Measurements from ENCODE around the gene RANBP1.

Gene RANBP1

DNA sequence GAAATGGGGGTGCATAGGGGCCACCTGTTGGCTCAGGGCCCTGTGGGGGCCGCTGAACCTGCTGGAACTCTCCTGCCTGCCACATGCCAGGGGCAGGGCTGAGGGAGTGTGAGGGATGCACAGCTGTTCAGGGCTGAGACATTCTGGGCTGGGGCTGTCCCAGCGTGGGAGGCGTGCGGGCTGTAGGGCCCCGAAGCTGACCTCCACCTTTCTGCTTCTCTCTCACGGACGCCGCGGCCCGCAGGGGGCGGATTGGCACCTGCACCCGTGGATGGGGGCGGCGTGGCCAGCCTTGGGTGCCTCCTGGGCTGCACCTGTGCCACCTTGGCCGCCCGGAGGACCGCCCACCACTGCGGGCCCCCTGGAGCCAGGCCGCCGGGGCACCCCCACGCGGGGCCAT is 30.9 kb downstream of the RANBP1 start:
- Histone ChIP-seq H3K9ac (ENCODE audit: low read depth in 1 of 2, low read length in 2 of 2) (no peak overlapping the region), H3K36me3 (ENCODE audit: control insufficient read depth in 2 of 2, insufficient read depth in 2 of 2, low read length in 2 of 2) (no peaks in the 10 kb centered on the region), H3K4me1 (ENCODE audit: control insufficient read depth in 2 of 2, insufficient read depth in 2 of 2, low read length in 2 of 2) (no peaks in the 10 kb centered on the region), H3K27me3 (ENCODE audit: control insufficient read depth in 2 of 2, insufficient read depth in 2 of 2, low read length in 2 of 2) (no peaks in the 10 kb centered on the region), H3K9me3 (ENCODE audit: control insufficient read depth in 2 of 2, low read length in 2 of 2) (no peaks in the 10 kb centered on the region), H3K27ac (ENCODE audit: low read depth in 2 of 2, low read length in 2 of 2) (no peak overlapping the region), H3K4me3 (ENCODE audit: low read length in 2 of 2) (no peak overlapping the region)

DNA sequence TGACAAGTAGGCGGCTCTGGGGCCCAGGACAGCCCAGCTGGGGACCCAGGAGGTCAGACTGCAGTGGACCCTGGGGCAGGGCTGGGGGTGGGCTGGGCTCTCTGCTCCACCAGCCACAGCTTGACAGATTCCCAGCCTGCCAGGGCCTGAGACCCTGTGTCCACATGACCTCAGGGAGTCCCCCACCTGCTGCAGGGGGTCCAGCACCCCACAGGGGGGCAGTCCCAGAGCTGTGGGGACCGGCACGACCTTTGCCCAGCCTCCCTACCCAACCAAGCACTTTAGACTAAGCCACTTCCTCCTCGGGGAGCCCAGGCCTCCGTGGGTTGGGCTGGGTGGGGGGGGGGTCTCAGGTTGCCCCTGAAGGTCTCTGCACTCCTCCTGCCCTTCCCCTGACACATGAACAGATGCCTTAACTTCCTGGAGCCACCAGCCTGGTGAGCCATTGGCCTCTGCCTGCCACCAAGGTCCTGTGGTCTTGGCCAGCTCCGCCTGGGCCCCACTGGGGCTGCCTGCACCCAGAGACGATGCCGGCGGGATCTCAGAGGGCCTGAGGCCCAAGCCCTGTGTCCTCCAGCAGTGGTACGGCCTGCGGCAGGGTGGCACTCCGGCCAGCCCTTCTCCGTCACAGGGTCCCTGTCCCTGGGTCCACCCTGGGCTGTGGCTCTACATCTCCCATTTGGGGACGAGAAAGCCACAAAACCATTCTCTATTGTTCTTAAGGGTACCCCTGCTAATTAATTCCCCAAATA is 31.5 kb downstream of the RANBP1 start:
- no peak overlapping the region for H3K9ac ChIP-seq (ENCODE audit: low read depth in 1 of 2, low read length in 2 of 2)
- H3K4me3 ChIP-seq (ENCODE audit: low read length in 2 of 2) = no peak overlapping the region
- H3K36me3 ChIP-seq (ENCODE audit: control insufficient read depth in 2 of 2, insufficient read depth in 2 of 2, low read length in 2 of 2) = no peaks in the 10 kb centered on the region
- no peaks in the 10 kb centered on the region for H3K9me3 ChIP-seq (ENCODE audit: control insufficient read depth in 2 of 2, low read length in 2 of 2)
- no peaks in the 10 kb centered on the region for H3K4me1 ChIP-seq (ENCODE audit: control insufficient read depth in 2 of 2, insufficient read depth in 2 of 2, low read length in 2 of 2)
- no peak overlapping the region for H3K27ac ChIP-seq (ENCODE audit: low read depth in 2 of 2, low read length in 2 of 2)
- no peaks in the 10 kb centered on the region for H3K27me3 ChIP-seq (ENCODE audit: control insufficient read depth in 2 of 2, insufficient read depth in 2 of 2, low read length in 2 of 2)

DNA sequence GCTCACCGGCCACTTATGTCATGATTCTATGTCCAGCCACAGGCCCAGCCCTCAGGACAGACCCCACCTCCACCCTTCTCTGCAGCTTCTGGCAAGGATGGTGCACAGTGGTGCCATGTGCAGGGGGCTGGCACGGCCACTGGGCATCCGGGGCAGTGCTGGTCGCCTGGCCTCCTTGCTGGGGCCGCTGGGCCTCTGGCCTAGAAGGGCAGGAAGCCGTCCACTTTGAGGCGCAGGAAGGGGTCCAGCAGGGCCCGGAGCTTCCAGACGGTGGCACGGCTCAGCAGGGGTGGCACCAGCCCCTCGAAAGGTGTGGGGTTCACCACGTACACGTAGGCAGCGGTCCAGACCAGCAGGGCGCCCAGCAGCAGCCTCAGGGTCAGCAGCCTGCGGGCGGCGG is 32.5 kb downstream of the RANBP1 start:
- H3K27me3 ChIP-seq (ENCODE audit: control insufficient read depth in 2 of 2, insufficient read depth in 2 of 2, low read length in 2 of 2) = no peaks in the 10 kb centered on the region
- no peak overlapping the region for H3K4me3 ChIP-seq (ENCODE audit: low read length in 2 of 2)
- no peaks in the 10 kb centered on the region for H3K9me3 ChIP-seq (ENCODE audit: control insufficient read depth in 2 of 2, low read length in 2 of 2)
- H3K9ac ChIP-seq (ENCODE audit: low read depth in 1 of 2, low read length in 2 of 2) = no peak overlapping the region
- H3K36me3 ChIP-seq (ENCODE audit: control insufficient read depth in 2 of 2, insufficient read depth in 2 of 2, low read length in 2 of 2) = no peaks in the 10 kb centered on the region
- H3K27ac ChIP-seq (ENCODE audit: low read depth in 2 of 2, low read length in 2 of 2) = no peak overlapping the region
- no peaks in the 10 kb centered on the region for H3K4me1 ChIP-seq (ENCODE audit: control insufficient read depth in 2 of 2, insufficient read depth in 2 of 2, low read length in 2 of 2)

DNA sequence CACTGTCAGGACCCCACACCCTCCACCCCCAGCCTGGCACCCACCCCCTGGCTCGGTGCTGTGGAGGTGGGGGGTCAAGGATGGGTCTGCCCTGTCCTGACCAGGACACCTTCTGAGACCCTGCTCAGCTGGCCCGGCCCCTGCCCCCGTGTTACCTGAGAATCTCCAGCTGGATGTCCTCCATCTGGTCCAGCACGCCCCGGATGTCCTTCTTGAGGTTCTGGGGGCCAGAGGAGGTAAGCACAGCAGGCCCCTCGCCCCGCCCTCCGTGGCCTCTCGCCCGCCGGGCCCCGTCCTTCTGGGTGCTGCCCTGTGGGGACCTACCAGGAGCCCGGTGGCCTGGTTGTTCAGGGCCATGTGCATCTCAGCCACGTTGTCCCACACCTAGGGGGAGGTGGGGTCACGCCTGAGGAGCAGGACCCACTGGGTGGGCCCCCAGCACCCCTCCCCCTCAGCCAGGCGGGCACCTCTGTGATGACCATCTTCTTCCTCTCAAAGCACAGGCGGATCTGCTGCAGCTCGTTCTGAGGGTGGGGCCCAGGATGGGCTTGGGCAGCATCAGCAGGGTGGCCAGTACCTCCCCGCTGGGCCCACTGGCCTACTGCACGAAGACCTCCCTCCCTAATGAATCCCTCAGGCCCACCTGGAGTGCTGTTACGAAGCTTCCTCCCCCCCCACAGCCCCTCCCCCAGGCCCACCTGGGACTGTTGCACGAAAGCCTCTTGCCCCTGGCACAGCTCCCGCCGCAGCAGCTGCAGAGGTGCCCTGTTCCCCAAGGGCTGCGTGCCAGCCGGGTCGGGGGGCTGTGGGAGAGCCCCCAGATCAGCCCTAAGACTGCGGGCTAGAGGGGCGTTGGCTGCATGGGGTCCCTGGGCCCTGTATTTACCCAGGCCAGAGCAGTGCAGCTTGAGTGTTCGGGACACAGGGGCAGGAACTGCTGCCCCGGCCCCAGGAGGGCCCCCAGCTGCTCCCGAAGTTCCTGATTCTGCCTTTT is 33.6 kb downstream of the RANBP1 start:
- Histone ChIP-seq H3K27me3 (ENCODE audit: control insufficient read depth in 2 of 2, insufficient read depth in 2 of 2, low read length in 2 of 2) (peaks cover 0 to 2% of the 10 kb centered on the region in 2 donors), H3K9ac (ENCODE audit: low read depth in 1 of 2, low read length in 2 of 2) (no peak overlapping the region), H3K36me3 (ENCODE audit: control insufficient read depth in 2 of 2, insufficient read depth in 2 of 2, low read length in 2 of 2) (no peaks in the 10 kb centered on the region), H3K4me1 (ENCODE audit: control insufficient read depth in 2 of 2, insufficient read depth in 2 of 2, low read length in 2 of 2) (no peaks in the 10 kb centered on the region), H3K9me3 (ENCODE audit: control insufficient read depth in 2 of 2, low read length in 2 of 2) (no peaks in the 10 kb centered on the region), H3K27ac (ENCODE audit: low read depth in 2 of 2, low read length in 2 of 2) (no peak overlapping the region), H3K4me3 (ENCODE audit: low read length in 2 of 2) (no peak overlapping the region)

DNA sequence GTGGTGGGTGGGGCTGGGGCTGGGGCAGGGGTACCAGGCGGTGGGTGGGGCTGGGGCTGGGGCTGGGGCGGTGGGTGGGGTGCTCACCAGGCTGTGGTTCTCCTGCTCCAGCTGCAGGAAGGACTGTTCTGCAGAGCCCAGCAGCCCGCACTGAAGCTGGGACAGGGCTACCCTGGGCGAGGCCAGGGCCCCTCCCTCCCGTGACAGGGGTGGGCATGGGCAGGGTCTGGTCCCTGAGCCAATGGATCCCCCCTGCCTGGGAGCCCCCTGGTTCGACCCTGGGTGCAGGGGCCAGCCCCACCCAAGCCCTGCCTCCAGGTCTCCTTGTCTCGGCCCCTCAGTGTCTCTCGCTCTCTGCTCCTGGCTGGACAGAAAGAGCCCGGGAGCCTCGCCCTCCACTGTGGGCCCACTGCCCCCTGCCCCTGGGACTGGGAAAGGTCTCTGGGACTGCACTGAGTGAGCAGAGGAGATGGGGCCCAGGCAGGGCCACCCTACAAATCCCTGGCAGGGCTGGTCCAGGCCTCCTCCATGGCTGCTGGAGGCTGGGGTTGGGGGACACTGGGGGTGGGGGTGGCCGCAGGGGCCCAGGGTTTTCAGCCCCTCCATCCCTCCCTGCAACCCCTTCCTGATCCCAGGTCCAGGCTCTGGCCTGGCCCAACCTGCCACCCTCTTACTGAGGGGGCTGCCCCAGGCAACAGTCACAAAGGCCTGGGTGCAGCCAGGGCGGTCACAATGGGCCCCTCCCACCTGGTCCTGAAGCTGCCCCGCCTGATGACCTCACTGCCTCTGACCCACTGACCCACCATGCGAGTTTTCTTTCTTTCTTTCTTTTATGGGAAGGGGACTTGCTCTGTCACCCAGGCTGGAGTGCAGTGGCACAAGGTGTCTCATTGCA is 34.7 kb downstream of the RANBP1 start, which contains the start of gene CCDC188:
Gene CCDC188 (minus strand): TSS at position 675 of the 895 bp plus-strand sequence. CDS start 69 bp downstream, at position 606.
- Histone ChIP-seq H3K4me1 (ENCODE audit: control insufficient read depth in 2 of 2, insufficient read depth in 2 of 2, low read length in 2 of 2) (no peaks in the 10 kb centered on the region), H3K36me3 (ENCODE audit: control insufficient read depth in 2 of 2, insufficient read depth in 2 of 2, low read length in 2 of 2) (no peaks in the 10 kb centered on the region), H3K9ac (ENCODE audit: low read depth in 1 of 2, low read length in 2 of 2) (no peak within 1 kb of the TSS), H3K4me3 (ENCODE audit: low read length in 2 of 2) (no peak within 1 kb of the TSS), H3K9me3 (ENCODE audit: control insufficient read depth in 2 of 2, low read length in 2 of 2) (no peaks in the 10 kb centered on the region), H3K27me3 (ENCODE audit: control insufficient read depth in 2 of 2, insufficient read depth in 2 of 2, low read length in 2 of 2) (peaks cover 0 to 2% of the 10 kb centered on the region in 2 donors), H3K27ac (ENCODE audit: low read depth in 2 of 2, low read length in 2 of 2) (no peak within 1 kb of the TSS)

DNA sequence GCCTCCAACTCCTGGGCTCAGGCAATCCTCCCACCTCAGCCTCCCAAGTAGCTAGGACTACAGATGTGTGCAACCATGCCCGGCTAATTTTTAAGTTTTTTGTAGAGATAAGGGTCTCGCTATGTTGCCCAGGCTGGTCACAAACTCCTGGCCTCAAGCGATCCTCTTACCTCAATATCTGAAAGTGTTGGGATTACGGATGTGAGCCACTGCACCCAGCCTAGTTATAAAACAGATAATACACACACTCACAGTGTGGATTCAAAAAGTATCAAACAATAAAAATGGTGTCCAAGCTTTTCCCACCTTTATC is 35.3 kb downstream of the RANBP1 start:
- Histone ChIP-seq H3K4me3 (ENCODE audit: low read length in 2 of 2) (no peak overlapping the region), H3K9me3 (ENCODE audit: control insufficient read depth in 2 of 2, low read length in 2 of 2) (no peaks in the 10 kb centered on the region), H3K36me3 (ENCODE audit: control insufficient read depth in 2 of 2, insufficient read depth in 2 of 2, low read length in 2 of 2) (no peaks in the 10 kb centered on the region)

DNA sequence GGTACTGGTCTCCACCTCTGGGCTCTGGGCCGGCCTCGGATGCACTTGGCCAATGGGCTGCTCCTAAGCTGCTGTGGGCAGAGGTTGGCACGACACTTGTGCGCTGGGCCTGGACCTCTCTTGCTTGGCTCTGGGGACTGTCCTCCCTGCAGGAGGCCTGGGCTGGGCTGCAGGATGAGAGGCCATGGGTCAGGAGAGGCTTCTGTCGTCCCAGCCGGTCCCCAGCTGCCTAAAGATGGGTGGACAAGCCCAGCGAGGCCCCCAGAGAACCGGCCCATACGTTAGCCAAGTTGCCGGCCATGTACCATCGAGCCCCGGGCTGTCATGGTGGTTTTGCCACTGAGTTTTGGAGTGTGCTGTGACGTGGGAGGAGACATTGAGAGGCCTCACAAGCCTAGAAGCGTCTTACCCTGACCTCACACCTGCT is 36.6 kb downstream of the RANBP1 start:
- no peak overlapping the region for H3K4me3 ChIP-seq (ENCODE audit: low read length in 2 of 2)
- no peak overlapping the region for H3K9ac ChIP-seq (ENCODE audit: low read depth in 1 of 2, low read length in 2 of 2)
- no peaks in the 10 kb centered on the region for H3K9me3 ChIP-seq (ENCODE audit: control insufficient read depth in 2 of 2, low read length in 2 of 2)
- no peak overlapping the region for H3K27ac ChIP-seq (ENCODE audit: low read depth in 2 of 2, low read length in 2 of 2)
- peaks cover 0 to 2% of the 10 kb centered on the region in 2 donors for H3K27me3 ChIP-seq (ENCODE audit: control insufficient read depth in 2 of 2, insufficient read depth in 2 of 2, low read length in 2 of 2)
- no peaks in the 10 kb centered on the region for H3K4me1 ChIP-seq (ENCODE audit: control insufficient read depth in 2 of 2, insufficient read depth in 2 of 2, low read length in 2 of 2)
- H3K36me3 ChIP-seq (ENCODE audit: control insufficient read depth in 2 of 2, insufficient read depth in 2 of 2, low read length in 2 of 2) = no peaks in the 10 kb centered on the region

More for the DNA sequence above, 35.3 kb downstream of the RANBP1 start:
- H3K27me3 ChIP-seq (ENCODE audit: control insufficient read depth in 2 of 2, insufficient read depth in 2 of 2, low read length in 2 of 2) = peaks cover 0 to 2% of the 10 kb centered on the region in 2 donors
- no peak overlapping the region for H3K27ac ChIP-seq (ENCODE audit: low read depth in 2 of 2, low read length in 2 of 2)
- H3K4me1 ChIP-seq (ENCODE audit: control insufficient read depth in 2 of 2, insufficient read depth in 2 of 2, low read length in 2 of 2) = no peaks in the 10 kb centered on the region
- no peak overlapping the region for H3K9ac ChIP-seq (ENCODE audit: low read depth in 1 of 2, low read length in 2 of 2)

DNA sequence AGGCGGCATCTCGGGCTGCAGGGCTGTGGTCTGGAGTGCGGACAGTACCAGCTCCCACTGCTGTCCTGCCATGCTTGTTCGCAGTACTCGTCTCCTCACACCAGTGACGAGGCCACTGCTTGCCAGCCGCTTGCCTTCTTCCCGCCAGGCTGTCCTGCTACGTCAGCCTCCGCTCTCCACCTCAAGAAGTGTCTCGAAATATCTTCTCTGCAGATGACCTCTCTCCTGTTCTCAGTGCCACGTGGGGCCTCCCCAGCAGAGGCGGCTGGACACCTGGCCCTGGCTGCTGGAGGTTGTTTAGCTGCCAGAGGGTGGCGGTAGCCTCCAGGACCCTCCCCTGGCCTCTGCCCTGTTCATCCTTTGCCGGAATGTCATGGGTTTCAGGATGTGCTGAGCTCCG is 38.0 kb downstream of the RANBP1 start:
- H3K36me3 ChIP-seq (ENCODE audit: control insufficient read depth in 2 of 2, insufficient read depth in 2 of 2, low read length in 2 of 2) = no peaks in the 10 kb centered on the region
- no peak overlapping the region for H3K9ac ChIP-seq (ENCODE audit: low read depth in 1 of 2, low read length in 2 of 2)
- no peaks in the 10 kb centered on the region for H3K9me3 ChIP-seq (ENCODE audit: control insufficient read depth in 2 of 2, low read length in 2 of 2)
- H3K4me3 ChIP-seq (ENCODE audit: low read length in 2 of 2) = no peak overlapping the region
- H3K27ac ChIP-seq (ENCODE audit: low read depth in 2 of 2, low read length in 2 of 2) = no peak overlapping the region
- H3K27me3 ChIP-seq (ENCODE audit: control insufficient read depth in 2 of 2, insufficient read depth in 2 of 2, low read length in 2 of 2) = peaks cover 0 to 2% of the 10 kb centered on the region in 2 donors
- no peaks in the 10 kb centered on the region for H3K4me1 ChIP-seq (ENCODE audit: control insufficient read depth in 2 of 2, insufficient read depth in 2 of 2, low read length in 2 of 2)

DNA sequence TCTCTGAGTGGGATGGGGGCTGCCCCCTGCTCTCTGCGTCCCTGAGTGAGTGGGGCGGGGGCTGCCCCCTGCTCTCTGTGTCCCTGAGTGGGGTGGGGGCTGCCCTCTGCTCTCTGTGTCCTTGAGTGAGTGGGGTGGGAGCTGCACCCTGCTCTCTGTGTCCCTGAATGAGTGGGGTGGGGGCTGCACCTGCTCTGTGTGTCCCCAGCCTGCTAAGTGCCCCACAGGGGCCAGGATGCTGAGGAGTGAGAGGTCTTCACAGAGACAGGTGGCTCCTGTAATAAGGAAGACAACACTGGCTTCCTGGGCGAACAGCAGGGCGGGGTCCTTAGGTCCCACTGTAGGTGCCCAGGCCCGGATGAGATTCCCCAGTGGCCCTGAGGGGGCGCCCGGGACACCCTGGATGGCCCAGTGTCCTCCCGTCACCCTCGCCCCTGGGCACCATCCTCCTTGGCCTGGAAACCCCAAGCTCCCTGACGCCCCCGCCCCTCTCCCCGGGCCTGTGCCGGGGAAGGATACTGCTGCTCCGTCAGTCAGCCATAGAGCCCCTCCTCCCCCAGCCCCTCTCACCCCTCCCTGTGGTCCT is 38.8 kb downstream of the RANBP1 start:
- H3K27ac ChIP-seq (ENCODE audit: low read depth in 2 of 2, low read length in 2 of 2) = no peak overlapping the region
- H3K27me3 ChIP-seq (ENCODE audit: control insufficient read depth in 2 of 2, insufficient read depth in 2 of 2, low read length in 2 of 2) = peaks cover 0 to 2% of the 10 kb centered on the region in 2 donors
- no peaks in the 10 kb centered on the region for H3K9me3 ChIP-seq (ENCODE audit: control insufficient read depth in 2 of 2, low read length in 2 of 2)
- H3K4me1 ChIP-seq (ENCODE audit: control insufficient read depth in 2 of 2, insufficient read depth in 2 of 2, low read length in 2 of 2) = no peaks in the 10 kb centered on the region
- H3K36me3 ChIP-seq (ENCODE audit: control insufficient read depth in 2 of 2, insufficient read depth in 2 of 2, low read length in 2 of 2) = no peaks in the 10 kb centered on the region
- H3K4me3 ChIP-seq (ENCODE audit: low read length in 2 of 2) = no peak overlapping the region
- no peak overlapping the region for H3K9ac ChIP-seq (ENCODE audit: low read depth in 1 of 2, low read length in 2 of 2)
